ENCODE measurements around the gene CA10.
A peak's percentile ranks its signal among the peaks of the same experiment; 100 is the strongest.

The CA10 gene

DNA sequence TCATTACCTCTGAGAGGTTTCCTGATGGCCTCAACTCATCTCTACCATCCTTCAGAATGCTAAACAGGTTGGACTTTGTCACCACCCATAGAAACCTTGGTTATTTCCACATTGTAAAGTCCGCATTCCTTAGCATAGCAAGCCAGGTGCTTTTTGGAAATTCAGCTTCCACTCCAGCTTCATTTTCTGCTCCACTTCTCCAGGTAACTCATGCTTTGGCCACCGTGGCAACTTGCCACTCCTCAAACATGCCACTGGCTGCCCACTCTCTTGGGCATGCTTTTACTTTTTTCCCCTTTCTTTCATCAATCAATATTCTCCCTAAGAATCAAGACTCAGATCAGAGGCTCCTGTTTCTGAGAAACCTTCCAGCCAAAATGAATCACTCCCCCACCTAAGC is 203.3 kb downstream of the CA10 start:
- DNase-seq (ENCODE audit: low read depth): no peak
- TF ChIP-seq, protein P1, sequence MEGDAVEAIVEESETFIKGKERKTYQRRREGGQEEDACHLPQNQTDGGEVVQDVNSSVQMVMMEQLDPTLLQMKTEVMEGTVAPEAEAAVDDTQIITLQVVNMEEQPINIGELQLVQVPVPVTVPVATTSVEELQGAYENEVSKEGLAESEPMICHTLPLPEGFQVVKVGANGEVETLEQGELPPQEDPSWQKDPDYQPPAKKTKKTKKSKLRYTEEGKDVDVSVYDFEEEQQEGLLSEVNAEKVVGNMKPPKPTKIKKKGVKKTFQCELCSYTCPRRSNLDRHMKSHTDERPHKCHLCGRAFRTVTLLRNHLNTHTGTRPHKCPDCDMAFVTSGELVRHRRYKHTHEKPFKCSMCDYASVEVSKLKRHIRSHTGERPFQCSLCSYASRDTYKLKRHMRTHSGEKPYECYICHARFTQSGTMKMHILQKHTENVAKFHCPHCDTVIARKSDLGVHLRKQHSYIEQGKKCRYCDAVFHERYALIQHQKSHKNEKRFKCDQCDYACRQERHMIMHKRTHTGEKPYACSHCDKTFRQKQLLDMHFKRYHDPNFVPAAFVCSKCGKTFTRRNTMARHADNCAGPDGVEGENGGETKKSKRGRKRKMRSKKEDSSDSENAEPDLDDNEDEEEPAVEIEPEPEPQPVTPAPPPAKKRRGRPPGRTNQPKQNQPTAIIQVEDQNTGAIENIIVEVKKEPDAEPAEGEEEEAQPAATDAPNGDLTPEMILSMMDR (conservative IDR thresholded peaks at IDR 0.05; ENCODE audit: low read depth, low read length): no peak
- H3K4me3 ChIP-seq (ENCODE audit: low read length): no peak overlapping the region

DNA sequence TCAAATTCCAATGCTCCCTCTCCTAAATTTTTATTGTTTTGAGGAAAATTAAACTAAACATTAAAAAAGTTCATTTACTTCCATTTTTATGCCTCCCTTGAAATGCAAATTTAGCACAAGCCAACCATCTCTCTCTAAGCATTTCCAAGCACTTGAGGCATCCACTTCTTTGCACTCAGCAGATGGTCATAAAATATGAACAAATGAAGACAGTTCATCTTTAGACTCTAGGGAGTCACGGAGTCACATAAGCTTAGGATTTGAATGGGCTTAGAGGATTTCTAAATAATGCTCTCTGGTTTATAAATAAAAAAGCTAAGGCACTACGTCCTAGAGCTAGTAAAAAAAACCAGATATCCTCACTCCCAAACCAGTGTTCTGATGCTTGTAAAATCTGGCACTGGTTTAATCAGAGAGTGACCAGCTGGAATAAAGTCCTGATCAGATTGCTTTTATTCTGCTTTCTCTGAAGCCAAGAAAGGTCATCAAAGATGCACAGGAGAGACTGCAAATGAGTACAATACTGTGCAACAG is 204.2 kb downstream of the CA10 start:
- no peak for DNase-seq (ENCODE audit: low read depth)
- TF ChIP-seq, protein P1 (conservative IDR thresholded peaks at IDR 0.05; ENCODE audit: low read depth, low read length): no peak
- H3K4me3 ChIP-seq (ENCODE audit: low read length): no peak overlapping the region

DNA sequence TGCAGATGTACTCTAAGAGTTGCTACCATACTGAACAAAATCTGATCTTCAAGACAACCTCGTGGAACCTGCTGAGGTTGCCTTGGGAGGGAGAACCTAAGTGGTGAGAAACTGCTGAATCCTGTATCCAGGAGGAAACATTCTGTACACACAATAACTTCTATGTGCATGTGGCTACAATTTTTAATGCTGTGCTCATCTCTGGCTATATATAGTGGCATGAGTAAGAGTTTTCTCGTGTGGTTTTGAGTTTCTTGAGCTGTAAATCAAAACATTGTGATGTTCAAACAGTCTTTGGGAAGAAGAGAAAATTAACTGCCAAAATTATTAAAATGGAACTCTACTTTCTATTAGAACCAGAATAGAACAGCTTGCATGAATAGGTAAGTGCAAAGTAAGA is 206.8 kb downstream of the CA10 start:
- TF ChIP-seq, protein P1 (conservative IDR thresholded peaks at IDR 0.05; ENCODE audit: low read depth, low read length): no peak
- no peak overlapping the region for H3K4me3 ChIP-seq (ENCODE audit: low read length)
- DNase-seq (ENCODE audit: low read depth): no peak

DNA sequence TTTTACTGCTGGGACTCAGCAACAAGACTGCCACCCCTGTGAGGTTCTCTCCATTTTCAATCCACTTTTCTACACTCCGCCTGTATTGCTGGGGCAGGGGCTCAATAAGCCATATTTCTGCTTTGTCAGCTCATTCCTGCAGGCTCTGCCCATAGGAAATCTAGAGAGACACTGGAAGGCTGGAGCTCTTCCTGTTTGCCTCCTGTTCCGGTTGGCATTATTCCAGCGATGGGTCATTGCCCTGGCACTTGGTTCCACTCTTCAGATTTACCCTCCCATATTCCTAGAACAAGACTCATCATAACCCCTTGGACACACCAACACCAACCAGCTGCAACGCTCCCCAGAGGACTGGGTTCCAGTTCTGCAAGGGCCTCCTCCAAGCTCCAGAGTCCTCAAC is 210.4 kb downstream of the CA10 start:
- no peak for DNase-seq (ENCODE audit: low read depth)
- TF ChIP-seq, protein P1 (conservative IDR thresholded peaks at IDR 0.05; ENCODE audit: low read depth, low read length): no peak

DNA sequence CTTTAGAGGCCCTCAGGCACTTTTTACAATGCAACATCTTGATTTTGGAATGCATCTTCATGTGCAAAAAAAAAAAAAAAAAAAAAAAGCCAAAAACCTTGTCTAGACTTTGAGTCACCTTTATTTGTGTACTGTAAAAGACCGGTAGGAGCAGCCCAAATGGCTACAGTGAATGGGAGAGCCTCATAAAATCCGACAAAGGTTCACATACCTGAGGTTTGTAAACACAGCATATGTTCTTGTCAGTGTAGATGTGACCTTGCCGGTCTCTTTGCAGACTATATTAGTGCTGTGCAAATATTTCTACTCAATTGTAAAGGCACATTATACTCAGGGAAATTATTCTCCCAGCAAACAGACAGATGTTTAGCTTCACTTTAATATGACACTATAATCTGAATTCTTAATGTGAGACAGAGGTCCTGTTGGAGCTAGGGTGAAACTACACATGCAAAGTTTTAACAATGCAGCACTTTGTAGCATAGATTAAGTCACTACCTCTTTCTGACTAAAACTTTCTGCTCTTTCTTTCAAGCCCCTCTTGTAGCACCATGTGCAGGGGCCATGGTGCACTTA is 211.3 kb downstream of the CA10 start:
- no peak overlapping the region for H3K4me3 ChIP-seq (ENCODE audit: low read length)
- DNase-seq (ENCODE audit: low read depth): no peak
- TF ChIP-seq, protein P1 (conservative IDR thresholded peaks at IDR 0.05; ENCODE audit: low read depth, low read length): no peak

More for the DNA sequence above, 210.4 kb downstream of the CA10 start:
- no peak overlapping the region for H3K4me3 ChIP-seq (ENCODE audit: low read length)

DNA sequence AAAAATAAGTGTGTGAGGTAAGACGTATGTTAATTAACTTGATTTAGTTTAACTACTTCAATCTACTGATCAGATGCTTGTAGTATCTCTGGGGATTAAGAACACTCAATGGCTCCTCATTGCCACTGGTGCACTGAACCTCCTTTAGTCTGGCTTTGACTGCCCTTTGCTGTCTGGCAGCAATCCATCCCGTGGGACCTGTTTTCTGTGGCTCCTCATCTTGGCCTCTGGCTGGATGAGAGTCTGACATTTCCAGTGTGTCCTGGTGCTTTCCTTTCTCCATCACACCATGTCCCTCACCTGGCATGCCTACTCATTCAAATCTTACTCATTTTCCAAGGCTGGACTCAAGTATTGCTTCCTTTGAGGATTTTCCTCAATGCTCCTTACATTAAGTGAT is 212.2 kb downstream of the CA10 start:
- DNase-seq (ENCODE audit: low read depth): no peak
- H3K4me3 ChIP-seq (ENCODE audit: low read length): no peak overlapping the region
- TF ChIP-seq, protein P1 (conservative IDR thresholded peaks at IDR 0.05; ENCODE audit: low read depth, low read length): no peak

DNA sequence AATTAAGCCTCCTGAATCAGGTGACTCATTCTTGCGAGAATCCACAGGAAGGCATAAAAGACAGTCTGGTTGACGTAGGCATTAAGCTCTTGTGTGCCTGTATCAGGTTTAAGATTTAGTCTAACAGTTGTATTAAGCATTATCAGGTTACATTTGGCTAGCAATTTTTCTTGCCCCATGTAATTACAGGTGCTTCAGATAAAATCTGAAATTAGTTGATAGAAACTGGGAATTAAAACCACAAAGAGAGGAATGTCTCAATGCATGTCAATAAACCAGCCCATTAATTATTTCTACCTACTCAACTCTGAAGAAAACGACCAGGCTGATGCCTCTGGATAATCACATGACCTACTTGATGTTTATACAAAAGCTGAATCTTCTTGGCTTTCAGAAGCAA is 217.2 kb downstream of the CA10 start:
- peak; percentile 2 for DNase-seq (ENCODE audit: low read depth)
- no peak overlapping the region for H3K4me3 ChIP-seq (ENCODE audit: low read length)
- TF ChIP-seq, protein P1 (conservative IDR thresholded peaks at IDR 0.05; ENCODE audit: low read depth, low read length): no peak

Data from retinal pigment epithelial cell (primary cell).